ENCODE results near the gene ATP11A. TPM values are rescaled to one million over a fixed set of nuclear protein-coding genes. Genes with fewer than 3 reads are reported as not detected.

ATP11A gene
- total and polyA plus RNA-seq, 2 experiments from 2014 or later = 12.3 to 52.6 TPM

DNA sequence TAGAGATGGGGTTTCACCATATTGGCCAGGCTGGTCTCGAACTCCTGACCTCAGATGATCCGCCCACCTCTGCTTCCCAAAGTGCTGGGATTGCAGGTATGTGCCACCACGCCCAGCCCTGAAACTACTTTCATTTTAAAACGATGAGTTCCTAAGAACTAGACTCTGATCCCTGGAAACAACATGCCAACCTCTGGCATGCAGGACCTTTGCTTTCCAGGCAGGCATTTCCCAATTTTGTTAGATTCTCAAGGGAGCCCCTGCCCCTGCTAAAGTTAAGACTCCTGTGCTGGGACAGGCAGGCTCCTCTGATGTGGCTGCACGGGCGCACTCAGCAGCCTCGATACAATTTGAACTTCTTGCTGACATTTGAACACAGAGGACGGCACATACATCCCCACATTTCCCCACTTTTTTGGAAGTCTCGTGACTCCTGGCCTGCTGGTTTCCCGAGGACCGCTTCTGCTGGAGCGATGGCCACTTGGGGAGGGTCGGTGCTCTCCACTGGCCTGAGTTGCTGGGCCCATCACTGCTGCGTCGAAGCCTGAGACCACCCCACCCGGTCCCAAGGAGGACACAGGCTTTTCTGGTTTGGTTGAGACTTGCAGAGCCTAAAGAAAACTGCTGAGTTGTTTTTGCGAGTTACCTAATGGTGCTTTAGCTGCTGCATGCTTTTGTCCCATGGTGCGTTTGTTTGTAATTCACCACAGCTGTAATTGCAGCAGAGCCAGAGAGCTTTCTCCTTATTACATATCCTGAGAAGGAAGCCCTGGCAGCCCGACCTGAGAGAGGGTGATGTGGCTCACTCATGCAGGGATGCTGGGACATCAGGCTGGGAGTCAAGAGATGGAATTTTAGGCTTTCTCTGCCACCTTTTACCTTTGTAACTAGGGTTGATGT is 8.2 kb downstream of the ATP11A start:
- TF ChIP-seq CREB1 (CRISPR knock-in tag; IDR thresholded peaks at IDR 0.05; ENCODE audit: low read depth) (no peak), POLR2AphosphoS5 (IDR thresholded peaks at IDR 0.05; ENCODE audit: low read depth) (no peak), ZNF331 (CRISPR knock-in tag; IDR thresholded peaks at IDR 0.05; ENCODE audit: low read depth) (no peak), ZNF114 (CRISPR knock-in tag; IDR thresholded peaks at IDR 0.05) (no peak), EZH2 (IDR thresholded peaks at IDR 0.05; ENCODE audit: low read depth, unreplicated experiment) (no peak), EZH2phosphoT487 (IDR thresholded peaks at IDR 0.05; ENCODE audit: unreplicated experiment) (no peak), STAT1 (IDR thresholded peaks at IDR 0.05; ENCODE audit: unreplicated experiment) (no peak), JUNB (IDR thresholded peaks at IDR 0.05; ENCODE audit: unreplicated experiment) (no peak), NANOG (IDR thresholded peaks at IDR 0.05; ENCODE audit: borderline replicate concordance) (no peak)
- TF ChIP-seq, protein P1, sequence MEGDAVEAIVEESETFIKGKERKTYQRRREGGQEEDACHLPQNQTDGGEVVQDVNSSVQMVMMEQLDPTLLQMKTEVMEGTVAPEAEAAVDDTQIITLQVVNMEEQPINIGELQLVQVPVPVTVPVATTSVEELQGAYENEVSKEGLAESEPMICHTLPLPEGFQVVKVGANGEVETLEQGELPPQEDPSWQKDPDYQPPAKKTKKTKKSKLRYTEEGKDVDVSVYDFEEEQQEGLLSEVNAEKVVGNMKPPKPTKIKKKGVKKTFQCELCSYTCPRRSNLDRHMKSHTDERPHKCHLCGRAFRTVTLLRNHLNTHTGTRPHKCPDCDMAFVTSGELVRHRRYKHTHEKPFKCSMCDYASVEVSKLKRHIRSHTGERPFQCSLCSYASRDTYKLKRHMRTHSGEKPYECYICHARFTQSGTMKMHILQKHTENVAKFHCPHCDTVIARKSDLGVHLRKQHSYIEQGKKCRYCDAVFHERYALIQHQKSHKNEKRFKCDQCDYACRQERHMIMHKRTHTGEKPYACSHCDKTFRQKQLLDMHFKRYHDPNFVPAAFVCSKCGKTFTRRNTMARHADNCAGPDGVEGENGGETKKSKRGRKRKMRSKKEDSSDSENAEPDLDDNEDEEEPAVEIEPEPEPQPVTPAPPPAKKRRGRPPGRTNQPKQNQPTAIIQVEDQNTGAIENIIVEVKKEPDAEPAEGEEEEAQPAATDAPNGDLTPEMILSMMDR (conservative IDR thresholded peaks at IDR 0.05; ENCODE audit: low read depth in 2 of 2) = no peak
- TF ChIP-seq, protein P2, sequence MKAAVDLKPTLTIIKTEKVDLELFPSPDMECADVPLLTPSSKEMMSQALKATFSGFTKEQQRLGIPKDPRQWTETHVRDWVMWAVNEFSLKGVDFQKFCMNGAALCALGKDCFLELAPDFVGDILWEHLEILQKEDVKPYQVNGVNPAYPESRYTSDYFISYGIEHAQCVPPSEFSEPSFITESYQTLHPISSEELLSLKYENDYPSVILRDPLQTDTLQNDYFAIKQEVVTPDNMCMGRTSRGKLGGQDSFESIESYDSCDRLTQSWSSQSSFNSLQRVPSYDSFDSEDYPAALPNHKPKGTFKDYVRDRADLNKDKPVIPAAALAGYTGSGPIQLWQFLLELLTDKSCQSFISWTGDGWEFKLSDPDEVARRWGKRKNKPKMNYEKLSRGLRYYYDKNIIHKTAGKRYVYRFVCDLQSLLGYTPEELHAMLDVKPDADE (IDR thresholded peaks at IDR 0.05) = no peak
- TF ChIP-seq, protein P3, sequence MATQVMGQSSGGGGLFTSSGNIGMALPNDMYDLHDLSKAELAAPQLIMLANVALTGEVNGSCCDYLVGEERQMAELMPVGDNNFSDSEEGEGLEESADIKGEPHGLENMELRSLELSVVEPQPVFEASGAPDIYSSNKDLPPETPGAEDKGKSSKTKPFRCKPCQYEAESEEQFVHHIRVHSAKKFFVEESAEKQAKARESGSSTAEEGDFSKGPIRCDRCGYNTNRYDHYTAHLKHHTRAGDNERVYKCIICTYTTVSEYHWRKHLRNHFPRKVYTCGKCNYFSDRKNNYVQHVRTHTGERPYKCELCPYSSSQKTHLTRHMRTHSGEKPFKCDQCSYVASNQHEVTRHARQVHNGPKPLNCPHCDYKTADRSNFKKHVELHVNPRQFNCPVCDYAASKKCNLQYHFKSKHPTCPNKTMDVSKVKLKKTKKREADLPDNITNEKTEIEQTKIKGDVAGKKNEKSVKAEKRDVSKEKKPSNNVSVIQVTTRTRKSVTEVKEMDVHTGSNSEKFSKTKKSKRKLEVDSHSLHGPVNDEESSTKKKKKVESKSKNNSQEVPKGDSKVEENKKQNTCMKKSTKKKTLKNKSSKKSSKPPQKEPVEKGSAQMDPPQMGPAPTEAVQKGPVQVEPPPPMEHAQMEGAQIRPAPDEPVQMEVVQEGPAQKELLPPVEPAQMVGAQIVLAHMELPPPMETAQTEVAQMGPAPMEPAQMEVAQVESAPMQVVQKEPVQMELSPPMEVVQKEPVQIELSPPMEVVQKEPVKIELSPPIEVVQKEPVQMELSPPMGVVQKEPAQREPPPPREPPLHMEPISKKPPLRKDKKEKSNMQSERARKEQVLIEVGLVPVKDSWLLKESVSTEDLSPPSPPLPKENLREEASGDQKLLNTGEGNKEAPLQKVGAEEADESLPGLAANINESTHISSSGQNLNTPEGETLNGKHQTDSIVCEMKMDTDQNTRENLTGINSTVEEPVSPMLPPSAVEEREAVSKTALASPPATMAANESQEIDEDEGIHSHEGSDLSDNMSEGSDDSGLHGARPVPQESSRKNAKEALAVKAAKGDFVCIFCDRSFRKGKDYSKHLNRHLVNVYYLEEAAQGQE (IDR thresholded peaks at IDR 0.05; ENCODE audit: unreplicated experiment) = no peak
- TF ChIP-seq, protein P4, sequence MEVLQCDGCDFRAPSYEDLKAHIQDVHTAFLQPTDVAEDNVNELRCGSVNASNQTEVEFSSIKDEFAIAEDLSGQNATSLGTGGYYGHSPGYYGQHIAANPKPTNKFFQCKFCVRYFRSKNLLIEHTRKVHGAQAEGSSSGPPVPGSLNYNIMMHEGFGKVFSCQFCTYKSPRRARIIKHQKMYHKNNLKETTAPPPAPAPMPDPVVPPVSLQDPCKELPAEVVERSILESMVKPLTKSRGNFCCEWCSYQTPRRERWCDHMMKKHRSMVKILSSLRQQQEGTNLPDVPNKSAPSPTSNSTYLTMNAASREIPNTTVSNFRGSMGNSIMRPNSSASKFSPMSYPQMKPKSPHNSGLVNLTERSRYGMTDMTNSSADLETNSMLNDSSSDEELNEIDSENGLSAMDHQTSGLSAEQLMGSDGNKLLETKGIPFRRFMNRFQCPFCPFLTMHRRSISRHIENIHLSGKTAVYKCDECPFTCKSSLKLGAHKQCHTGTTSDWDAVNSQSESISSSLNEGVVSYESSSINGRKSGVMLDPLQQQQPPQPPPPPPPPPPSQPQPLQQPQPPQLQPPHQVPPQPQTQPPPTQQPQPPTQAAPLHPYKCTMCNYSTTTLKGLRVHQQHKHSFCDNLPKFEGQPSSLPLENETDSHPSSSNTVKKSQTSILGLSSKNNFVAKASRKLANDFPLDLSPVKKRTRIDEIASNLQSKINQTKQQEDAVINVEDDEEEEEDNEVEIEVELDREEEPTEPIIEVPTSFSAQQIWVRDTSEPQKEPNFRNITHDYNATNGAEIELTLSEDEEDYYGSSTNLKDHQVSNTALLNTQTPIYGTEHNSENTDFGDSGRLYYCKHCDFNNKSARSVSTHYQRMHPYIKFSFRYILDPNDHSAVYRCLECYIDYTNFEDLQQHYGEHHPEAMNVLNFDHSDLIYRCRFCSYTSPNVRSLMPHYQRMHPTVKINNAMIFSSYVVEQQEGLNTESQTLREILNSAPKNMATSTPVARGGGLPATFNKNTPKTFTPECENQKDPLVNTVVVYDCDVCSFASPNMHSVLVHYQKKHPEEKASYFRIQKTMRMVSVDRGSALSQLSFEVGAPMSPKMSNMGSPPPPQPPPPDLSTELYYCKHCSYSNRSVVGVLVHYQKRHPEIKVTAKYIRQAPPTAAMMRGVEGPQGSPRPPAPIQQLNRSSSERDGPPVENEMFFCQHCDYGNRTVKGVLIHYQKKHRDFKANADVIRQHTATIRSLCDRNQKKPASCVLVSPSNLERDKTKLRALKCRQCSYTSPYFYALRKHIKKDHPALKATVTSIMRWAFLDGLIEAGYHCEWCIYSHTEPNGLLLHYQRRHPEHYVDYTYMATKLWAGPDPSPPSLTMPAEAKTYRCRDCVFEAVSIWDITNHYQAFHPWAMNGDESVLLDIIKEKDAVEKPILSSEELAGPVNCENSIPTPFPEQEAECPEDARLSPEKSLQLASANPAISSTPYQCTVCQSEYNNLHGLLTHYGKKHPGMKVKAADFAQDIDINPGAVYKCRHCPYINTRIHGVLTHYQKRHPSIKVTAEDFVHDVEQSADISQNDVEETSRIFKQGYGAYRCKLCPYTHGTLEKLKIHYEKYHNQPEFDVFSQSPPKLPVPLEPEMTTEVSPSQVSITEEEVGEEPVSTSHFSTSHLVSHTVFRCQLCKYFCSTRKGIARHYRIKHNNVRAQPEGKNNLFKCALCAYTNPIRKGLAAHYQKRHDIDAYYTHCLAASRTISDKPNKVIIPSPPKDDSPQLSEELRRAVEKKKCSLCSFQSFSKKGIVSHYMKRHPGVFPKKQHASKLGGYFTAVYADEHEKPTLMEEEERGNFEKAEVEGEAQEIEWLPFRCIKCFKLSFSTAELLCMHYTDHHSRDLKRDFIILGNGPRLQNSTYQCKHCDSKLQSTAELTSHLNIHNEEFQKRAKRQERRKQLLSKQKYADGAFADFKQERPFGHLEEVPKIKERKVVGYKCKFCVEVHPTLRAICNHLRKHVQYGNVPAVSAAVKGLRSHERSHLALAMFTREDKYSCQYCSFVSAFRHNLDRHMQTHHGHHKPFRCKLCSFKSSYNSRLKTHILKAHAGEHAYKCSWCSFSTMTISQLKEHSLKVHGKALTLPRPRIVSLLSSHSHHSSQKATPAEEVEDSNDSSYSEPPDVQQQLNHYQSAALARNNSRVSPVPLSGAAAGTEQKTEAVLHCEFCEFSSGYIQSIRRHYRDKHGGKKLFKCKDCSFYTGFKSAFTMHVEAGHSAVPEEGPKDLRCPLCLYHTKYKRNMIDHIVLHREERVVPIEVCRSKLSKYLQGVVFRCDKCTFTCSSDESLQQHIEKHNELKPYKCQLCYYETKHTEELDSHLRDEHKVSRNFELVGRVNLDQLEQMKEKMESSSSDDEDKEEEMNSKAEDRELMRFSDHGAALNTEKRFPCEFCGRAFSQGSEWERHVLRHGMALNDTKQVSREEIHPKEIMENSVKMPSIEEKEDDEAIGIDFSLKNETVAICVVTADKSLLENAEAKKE (CRISPR knock-in tag; IDR thresholded peaks at IDR 0.05) = no peak
- H3K4me1 Mint-ChIP-seq = peaks cover 51% of the 10 kb centered on the region
- H3K4me3 Mint-ChIP-seq = no peak overlapping the region
- Histone ChIP-seq H3K9me2 (ENCODE audit: insufficient read depth) (no peaks in the 10 kb centered on the region), H4K20me1 (replicated peaks; ENCODE audit: insufficient read depth) (peaks cover 13% of the 10 kb centered on the region), H3F3A (replicated peaks; ENCODE audit: low read depth) (no peaks in the 10 kb centered on the region), H3K27ac (ENCODE audit: low read depth) (0 out of 2 replicates have a peak overlapping the region, but pooled peaks have one; percentile 59), H3K4me3 (no peak overlapping the region), H2AFZ (no peak overlapping the region), H3K79me2 (replicated peaks; ENCODE audit: insufficient read depth) (peaks cover 96% of the 10 kb centered on the region), H3K36me3 (ENCODE audit: insufficient read depth) (no peaks in the 10 kb centered on the region), H3K4me1 (ENCODE audit: insufficient read depth) (peaks cover 15% of the 10 kb centered on the region), H3K4me2 (no peak overlapping the region), H3K27me3 (ENCODE audit: insufficient read depth) (no peaks in the 10 kb centered on the region)
- ATAC-seq (no peak), DNase-seq (ENCODE audit: low spot score) (no peak)
- peak overlapping the region; percentile 67; the same call in 1 of the 2 replicates for H3K27ac Mint-ChIP-seq
- H3K36me3 Mint-ChIP-seq (ENCODE audit: low read depth) = peaks cover 9% of the 10 kb centered on the region; the same call in 1 of the 3 replicates
- H3K9me3 Mint-ChIP-seq = no peaks in the 10 kb centered on the region
- peaks cover 18% of the 10 kb centered on the region for H3K27me3 Mint-ChIP-seq (ENCODE audit: insufficient read depth, low read depth, poor library complexity)

Data from GM23338 (cell line).